HCT116 (cell line): ENCODE data around the gene HOXC11. TPM values are rescaled to one million over a fixed set of nuclear protein-coding genes. Genes with fewer than 3 reads are reported as not detected.

Experiments used
- ATAC-seq: fragments of 200-7000 bp; cut with Tn5 transposase; 2 replicates; pipeline ENCODE4 v1.9.1; 2020; ENCODE audit warnings: mild to moderate bottlenecking, moderate library complexity
- BruUV-seq: library from RNA; stranded (reverse); fragments of 400-500 nt; replicated peaks from 2 replicates; lab custom pipeline; 2021; lab: Mats Ljungman, UMichigan
- CTCF ChIA-PET: fragments of 300-600 bp; sonication (Branson Sonifier 250); formaldehyde crosslinking; loops from one replicate; lab custom pipeline; 2021; ENCODE audit warnings: antibody characterized with exemption; lab: Charles Lee
- POLR2A ChIA-PET: fragments of 300-600, 350-600 bp; sonication (Branson Sonifier 250); formaldehyde crosslinking; loops from one replicate; lab custom pipeline; 2021; ENCODE audit warnings: antibody characterized with exemption; lab: Charles Lee
- RAD21 ChIA-PET, 2 experiments: fragments of 300-600 bp; sonication (Branson Sonifier 250); formaldehyde crosslinking; loops; one replicate each; lab custom pipeline; 2023; ENCODE audit warnings: low total read pairs in 2 of 2; ENCODE audit not compliant: uncharacterized antibody in 2 of 2, unreplicated experiment in 2 of 2, low non-redundant PET in 1 of 2; lab: Charles Lee
- DNase-seq: peaks from one replicate; pipeline ENCODE4 v3.0.0-alpha.2; 2010; ENCODE audit warnings: low read depth, low spot score
- H2AFZ ChIP-seq: fragments of 200-600 bp; shearing (Covaris generic), sonication (generic); 2 replicates; pipeline ENCODE4 v1.6.1; 2017; ENCODE audit warnings: low read depth, mixed run types, mixed read lengths, antibody characterized with exemption, low read length; ENCODE audit not compliant: poor library complexity, severe bottlenecking
- H3K27ac ChIP-seq: 2 replicates; pipeline ENCODE4 v1.5.1; 2012; ENCODE audit warnings: low read depth, low read length
- H3K27me3 ChIP-seq: fragments of 200-600 bp; sonication (generic); 2 replicates; pipeline ENCODE4 v1.6.1; 2016; ENCODE audit warnings: mixed run types, low read length, mixed read lengths; ENCODE audit not compliant: insufficient read depth
- H3K36me3 ChIP-seq, 2 experiments: fragments of 200-500 bp in 1 of 2; fragments of 200-600 bp in 1 of 2; sonication (Bioruptor generic) in 1 of 2; sonication (generic) in 1 of 2; 2 replicates each; pipeline versions ENCODE4 v1.5.1 to v1.6.1; 2014 to 2016; ENCODE audit warnings: low read length in 2 of 2, inconsistent platforms in 1 of 2, mixed read lengths in 1 of 2, mixed run types in 1 of 2; ENCODE audit not compliant: insufficient read depth in 2 of 2, control insufficient read depth in 1 of 2
- H3K4me1 ChIP-seq, 2 experiments: fragments of 200-600 bp in 1 of 2; sonication (generic) in 1 of 2; 2 replicates each; pipeline versions ENCODE4 v1.5.1 to v1.6.1; 2012 to 2017; ENCODE audit warnings: low read length in 2 of 2, inconsistent platforms in 1 of 2, mild to moderate bottlenecking in 1 of 2, mixed read lengths in 1 of 2, mixed run types in 1 of 2, moderate library complexity in 1 of 2; ENCODE audit not compliant: insufficient read depth in 2 of 2, control insufficient read depth in 1 of 2
- H3K4me2 ChIP-seq: fragments of 200-600 bp; sonication (generic); 2 replicates; pipeline ENCODE4 v1.6.1; 2017; ENCODE audit warnings: mixed run types, low read length, mixed read lengths
- H3K4me3 ChIP-seq, 2 experiments: fragments of 200-600 bp in 1 of 2; sonication (generic) in 1 of 2; replicated peaks in 1 of 2; 2 replicates each; pipeline ENCODE4 v1.5.1; 2011 to 2016; ENCODE audit warnings: low read length in 2 of 2, control low read depth in 1 of 2, low read depth in 1 of 2, mild to moderate bottlenecking in 1 of 2, mixed read lengths in 1 of 2, mixed run types in 1 of 2
- H3K79me2 ChIP-seq: fragments of 200-600 bp; sonication (generic); 2 replicates; pipeline ENCODE4 v1.6.1; 2017; ENCODE audit warnings: mild to moderate bottlenecking, mixed run types, low read length, moderate library complexity, mixed read lengths; ENCODE audit not compliant: insufficient read depth
- H3K9ac ChIP-seq: fragments of 200-600 bp; sonication (generic); 2 replicates; pipeline ENCODE4 v1.6.1; 2016; ENCODE audit warnings: low read length, mixed read lengths
- H3K9me2 ChIP-seq: fragments of 200-600 bp; sonication (generic), shearing (Covaris generic); 2 replicates; pipeline ENCODE4 v1.6.1; 2017; ENCODE audit warnings: mixed run types, mild to moderate bottlenecking, moderate library complexity; ENCODE audit not compliant: insufficient read depth
- H3K9me3 ChIP-seq, 2 experiments: fragments of 200-500 bp in 1 of 2; fragments of 200-600 bp in 1 of 2; sonication (Bioruptor generic) in 1 of 2; sonication (generic) in 1 of 2; 2 replicates each; pipeline ENCODE4 v1.6.1; 2014 to 2017; ENCODE audit warnings: low read length in 2 of 2, mixed read lengths in 2 of 2, inconsistent platforms in 1 of 2, low read depth in 1 of 2, mild to moderate bottlenecking in 1 of 2, mixed run types in 1 of 2, moderate library complexity in 1 of 2; ENCODE audit not compliant: control insufficient read depth in 1 of 2, insufficient read depth in 1 of 2
- H4K20me1 ChIP-seq: fragments of 200-600 bp; sonication (generic), shearing (Covaris generic); 2 replicates; pipeline ENCODE4 v1.6.1; 2017; ENCODE audit warnings: mixed run types, mild to moderate bottlenecking, moderate library complexity; ENCODE audit not compliant: insufficient read depth
- CBX3 ChIP-seq: IDR thresholded peaks from 2 replicates; pipeline ENCODE4 v1.6.1; 2012; ENCODE audit warnings: low read depth
- CEBPB ChIP-seq: IDR thresholded peaks from 2 replicates; pipeline ENCODE4 v1.6.1; 2012; ENCODE audit warnings: low read depth
- CTCF ChIP-seq, 3 experiments: fragments of 200-600 bp in 1 of 3; sonication (generic) in 1 of 3; IDR thresholded peaks in 2 of 3; conservative IDR thresholded peaks in 1 of 3; 2 replicates each; pipeline ENCODE4 v1.5.1; 2012 to 2017; ENCODE audit warnings: low read depth in 2 of 3, low read length in 2 of 3, antibody characterized with exemption in 1 of 3, borderline replicate concordance in 1 of 3, control low read depth in 1 of 3, mild to moderate bottlenecking in 1 of 3, mixed read lengths in 1 of 3, mixed run types in 1 of 3, moderate library complexity in 1 of 3; ENCODE audit not compliant: insufficient read depth in 1 of 3
- ELF1 ChIP-seq: IDR thresholded peaks from 2 replicates; pipeline ENCODE4 v1.6.1; 2012; ENCODE audit warnings: low read depth, borderline replicate concordance
- EZH2 ChIP-seq: fragments of 200-600 bp; sonication (generic); IDR thresholded peaks from 2 replicates; pipeline ENCODE4 v1.6.1; 2017; ENCODE audit warnings: antibody characterized with exemption, mixed run types
- EZH2phosphoT487 ChIP-seq: fragments of 200-600 bp; IDR thresholded peaks from 2 replicates; pipeline ENCODE4 v1.6.1; 2018; ENCODE audit warnings: antibody characterized with exemption, borderline replicate concordance
- FOSL1 ChIP-seq: IDR thresholded peaks from 2 replicates; pipeline ENCODE4 v1.6.1; 2012; ENCODE audit warnings: low read depth
- MAX ChIP-seq: IDR thresholded peaks from 2 replicates; pipeline ENCODE4 v1.6.1; 2012
- POLR2A ChIP-seq: IDR thresholded peaks from 2 replicates; pipeline ENCODE4 v1.7.0; 2011; ENCODE audit warnings: borderline replicate concordance; ENCODE audit not compliant: insufficient read depth, insufficient read length; ENCODE audit errors: extremely low read depth
- POLR2AphosphoS5 ChIP-seq: IDR thresholded peaks from 2 replicates; pipeline ENCODE4 v1.6.1; 2011; ENCODE audit warnings: mild to moderate bottlenecking, low read depth, low read length, moderate library complexity
- RAD21 ChIP-seq: IDR thresholded peaks from 2 replicates; pipeline ENCODE4 v1.6.1; 2012; ENCODE audit warnings: low read depth, mild to moderate bottlenecking
- SP1 ChIP-seq: IDR thresholded peaks from 2 replicates; pipeline ENCODE4 v1.6.1; 2012; ENCODE audit warnings: low read depth
- TCF7L2 ChIP-seq: IDR thresholded peaks from 2 replicates; pipeline ENCODE4 v1.7.0; 2011; ENCODE audit warnings: borderline replicate concordance, inconsistent platforms; ENCODE audit not compliant: insufficient read depth, insufficient read length; ENCODE audit errors: extremely low read depth
- ZBTB33 ChIP-seq: IDR thresholded peaks from 2 replicates; pipeline ENCODE4 v1.6.1; 2011; ENCODE audit warnings: mild to moderate bottlenecking, low read length, moderate library complexity; ENCODE audit not compliant: insufficient replicate concordance; ENCODE audit errors: extremely low read depth
- ZFX ChIP-seq: fragments of 450-650 bp; IDR thresholded peaks from 2 replicates; pipeline ENCODE4 v1.6.1; 2017
- intact Hi-C: fragments of 100-400 bp; cut with micrococcal nuclease; formaldehyde crosslinking; loops from 2 replicates; pipeline ENCODE4 v1.10.0; 2022
- total RNA-seq: library from RNA; stranded (reverse); gene quantifications from one replicate; pipeline ENCODE4 v1.2.1, GENCODE V29; 2021; ENCODE audit not compliant: unreplicated experiment
- TF ChIP-seq, protein P1 (sequence below): IDR thresholded peaks from 2 replicates; pipeline ENCODE4 v1.6.1; 2012

The HOXC11 gene
- total RNA-seq, 1 experiment from 2014 or later: 0.22 TPM

DNA sequence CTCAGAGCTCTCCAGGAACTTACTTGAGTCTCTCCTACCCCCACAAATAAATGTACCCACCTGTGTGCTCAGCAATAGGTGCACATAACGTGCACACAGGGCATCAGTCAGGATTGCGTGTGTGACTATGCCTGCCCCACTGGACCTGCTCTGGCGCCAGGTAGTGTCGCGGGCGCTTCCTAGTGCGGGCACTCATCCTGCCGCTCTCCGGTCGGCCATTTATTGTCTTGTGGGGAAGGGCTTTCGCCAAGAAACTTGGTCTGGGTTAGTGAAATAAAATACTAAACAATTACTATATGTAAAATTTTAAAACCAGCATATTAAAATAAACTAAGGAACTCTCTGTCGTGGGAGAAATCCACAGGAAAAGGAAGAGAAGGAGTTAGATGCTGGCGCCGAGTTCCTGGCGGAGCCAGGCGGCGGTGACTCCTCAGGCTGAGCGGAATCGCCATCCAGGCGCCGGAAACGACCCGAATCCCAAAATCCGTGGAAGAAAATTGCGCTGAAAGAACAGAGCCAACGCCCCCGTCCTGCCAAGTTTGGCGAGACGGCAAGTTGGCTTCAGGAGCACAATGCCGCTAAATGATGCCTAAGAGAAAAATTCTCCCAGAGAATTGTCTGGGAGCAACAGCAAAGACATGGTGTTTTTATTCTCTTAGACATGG lies 42.2 kb upstream of the HOXC11 start:
- ATAC-seq: no peak
- RAD21 ChIA-PET: no interaction called here
- TF ChIP-seq ZBTB33: no peak
- no peak overlapping the region for H2AFZ ChIP-seq
- no peak overlapping the region for H3K4me2 ChIP-seq
- no peak overlapping the region for H3K4me3 ChIP-seq
- H3K9me2 ChIP-seq: no peaks in the 10 kb centered on the region
- H3K9me3 ChIP-seq: no peaks in the 10 kb centered on the region
- no peaks in the 10 kb centered on the region for H3K4me1 ChIP-seq
- H3K27ac ChIP-seq: no peak overlapping the region
- H4K20me1 ChIP-seq: no peaks in the 10 kb centered on the region
- intact Hi-C loops: no loop called here
- no peak for DNase-seq
- H3K9ac ChIP-seq: no peak overlapping the region
- no peaks in the 10 kb centered on the region for H3K36me3 ChIP-seq
- no peaks in the 10 kb centered on the region for H3K79me2 ChIP-seq
- CTCF ChIA-PET: no interaction called here
- no TSS peak for BruUV-seq
- POLR2A ChIA-PET: no interaction called here
- H3K27me3 ChIP-seq: peaks cover 42% of the 10 kb centered on the region

DNA sequence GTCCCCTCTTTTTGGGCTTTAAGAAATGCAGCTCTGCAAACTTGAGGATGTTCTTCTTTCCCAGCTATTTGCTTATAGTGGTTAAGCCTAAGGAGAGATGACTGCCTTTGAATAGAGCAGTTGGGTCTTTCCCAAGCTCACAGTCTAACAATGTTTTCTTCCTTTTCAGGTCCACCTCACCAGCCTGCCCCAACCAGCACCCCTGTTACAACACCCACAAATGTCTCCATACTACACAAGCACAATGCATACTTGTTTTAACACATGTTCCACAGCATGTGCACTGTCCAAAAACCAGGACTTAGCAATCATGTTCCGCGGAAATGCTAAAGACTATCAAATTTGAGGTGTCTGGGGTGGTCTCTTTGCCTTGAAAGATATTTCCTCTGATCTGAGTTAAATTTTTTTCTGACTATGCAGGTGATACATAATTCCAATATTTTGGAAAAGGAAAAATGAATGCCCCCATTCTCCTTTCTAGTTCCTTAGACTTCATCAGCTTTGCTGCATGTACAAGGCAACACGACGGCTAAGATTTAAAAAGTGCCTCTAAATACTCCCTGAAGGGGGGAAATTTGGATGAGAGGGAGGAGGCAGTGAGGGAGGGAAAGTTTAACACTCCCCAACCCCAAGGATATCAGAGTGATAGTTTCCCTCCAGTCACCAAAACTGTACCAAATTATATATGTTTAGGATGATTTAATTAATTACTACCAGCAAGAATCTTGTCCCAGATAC lies 40.9 kb upstream of the HOXC11 start:
- Histone ChIP-seq H3K27me3 (peaks cover 38% of the 10 kb centered on the region), H3K4me1 (no peaks in the 10 kb centered on the region), H3K9me3 (no peaks in the 10 kb centered on the region), H3K27ac (no peak overlapping the region), H4K20me1 (no peaks in the 10 kb centered on the region), H3K4me3 (no peak overlapping the region), H3K36me3 (no peaks in the 10 kb centered on the region), H3K9me2 (no peaks in the 10 kb centered on the region), H3K4me2 (no peak overlapping the region), H3K9ac (no peak overlapping the region), H2AFZ (no peak overlapping the region), H3K79me2 (no peaks in the 10 kb centered on the region)
- ChIA-PET CTCF (no interaction called here), RAD21 (no interaction called here), POLR2A (no interaction called here)
- BruUV-seq: no TSS peak
- no peak for ATAC-seq
- intact Hi-C loops: no loop called here
- no peak for DNase-seq
- TF ChIP-seq ZFX (no peak), RAD21 (no peak), CBX3 (no peak), EZH2 (no peak), POLR2AphosphoS5 (no peak), CEBPB (no peak), ELF1 (no peak), SP1 (no peak), EZH2phosphoT487 (no peak), CTCF (IDR thresholded peaks at IDR 0.05 in 2 of 3, conservative IDR thresholded peaks at IDR 0.05 in 1 of 3; ENCODE audit: borderline replicate concordance in 1 of 3, insufficient read depth in 1 of 3, low read depth in 2 of 3, low read length in 2 of 3) (no peak), TCF7L2 (no peak), FOSL1 (no peak), POLR2A (no peak), MAX (no peak)
- TF ChIP-seq, protein P1, sequence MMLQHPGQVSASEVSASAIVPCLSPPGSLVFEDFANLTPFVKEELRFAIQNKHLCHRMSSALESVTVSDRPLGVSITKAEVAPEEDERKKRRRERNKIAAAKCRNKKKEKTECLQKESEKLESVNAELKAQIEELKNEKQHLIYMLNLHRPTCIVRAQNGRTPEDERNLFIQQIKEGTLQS: no peak
